ENCODE results near the gene BABAM2.
"Not testable (repeated sequence)": the region's sequence is repeated elsewhere in the genome, so short reads cannot be mapped to it uniquely, and the experiment has no call there.

The BABAM2 gene

GRCh38 chr2:28322051-28322450, 431.5 kb downstream of the BABAM2 start:
- CTCF ChIA-PET = no interaction called here
- Mint-ChIP-seq H3K27ac (no peak overlapping the region), H3K4me1 (no peaks in the 10 kb centered on the region), H3K36me3 (no peaks in the 10 kb centered on the region), H3K27me3 (no peaks in the 10 kb centered on the region), H3K9me3 (no peaks in the 10 kb centered on the region), H3K4me3 (no peak overlapping the region)
- no peak for DNase-seq

DNA sequence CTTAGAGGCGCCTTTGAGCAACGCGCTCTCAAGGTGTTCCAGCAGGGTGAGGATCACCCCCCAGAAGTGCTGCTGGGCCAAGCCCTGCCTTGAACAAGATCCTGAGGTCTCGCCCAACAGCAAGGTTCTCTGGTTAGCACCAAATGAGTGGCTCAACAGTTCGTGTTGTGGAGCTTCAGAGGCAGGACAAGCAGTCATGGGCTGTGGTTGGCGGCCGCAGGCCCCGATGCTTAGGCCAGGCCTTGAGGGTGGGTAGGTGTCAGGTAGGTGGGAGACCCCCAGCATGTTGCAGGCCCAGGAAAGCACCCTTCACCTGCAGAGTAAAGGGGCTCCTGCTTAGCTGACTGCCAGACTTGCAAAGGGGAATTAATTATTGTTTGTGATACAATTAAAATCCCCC, 431.9 kb downstream of the BABAM2 start:
- H3K27me3 Mint-ChIP-seq = no peaks in the 10 kb centered on the region
- H3K36me3 Mint-ChIP-seq = peaks cover 2% of the 10 kb centered on the region
- H3K9me3 Mint-ChIP-seq = no peaks in the 10 kb centered on the region
- no peak overlapping the region for H3K4me3 Mint-ChIP-seq
- no peak overlapping the region for H3K27ac Mint-ChIP-seq
- no peak for DNase-seq
- H3K4me1 Mint-ChIP-seq = peaks cover 2% of the 10 kb centered on the region
- CTCF ChIA-PET = no interaction called here

DNA sequence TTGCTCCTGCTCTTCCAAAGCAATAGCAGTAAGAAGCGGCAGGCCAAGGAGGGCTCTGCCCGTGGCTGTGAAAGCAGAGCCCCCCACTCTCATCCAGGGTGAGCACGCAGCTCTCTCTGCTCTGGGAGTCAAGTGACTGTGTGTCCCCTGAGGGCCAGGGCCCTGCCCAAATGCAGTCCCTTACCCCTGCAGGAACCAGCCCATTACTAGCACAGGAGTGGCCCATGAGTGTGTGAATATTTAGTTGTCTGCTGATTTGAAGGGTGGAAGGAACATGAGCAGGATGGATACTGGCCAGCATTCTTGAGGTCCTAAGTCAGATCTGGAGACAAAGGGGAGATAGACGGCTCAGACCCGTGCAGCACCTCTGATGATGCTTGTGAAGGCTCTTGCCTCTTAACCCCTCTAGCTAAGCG, 432.5 kb downstream of the BABAM2 start:
- H3K36me3 Mint-ChIP-seq = peaks cover 3% of the 10 kb centered on the region
- CTCF ChIA-PET = no interaction called here
- no peak overlapping the region for H3K27ac Mint-ChIP-seq
- H3K27me3 Mint-ChIP-seq = no peaks in the 10 kb centered on the region
- no peaks in the 10 kb centered on the region for H3K9me3 Mint-ChIP-seq
- no peak overlapping the region for H3K4me3 Mint-ChIP-seq
- peaks cover 5% of the 10 kb centered on the region for H3K4me1 Mint-ChIP-seq
- no peak for DNase-seq

GRCh38 chr2:28325173-28325566, 434.6 kb downstream of the BABAM2 start:
- Mint-ChIP-seq H3K9me3 (no peaks in the 10 kb centered on the region), H3K27ac (no peak overlapping the region), H3K36me3 (peaks cover 11% of the 10 kb centered on the region), H3K4me1 (peaks cover 9% of the 10 kb centered on the region), H3K27me3 (no peaks in the 10 kb centered on the region), H3K4me3 (no peak overlapping the region)
- CTCF ChIA-PET = no interaction called here
- no peak for DNase-seq

- H3K4me1 Mint-ChIP-seq = peaks cover 9% of the 10 kb centered on the region
- H3K27ac Mint-ChIP-seq = no peak overlapping the region
- DNase-seq = no peak
- no peaks in the 10 kb centered on the region for H3K27me3 Mint-ChIP-seq
- CTCF ChIA-PET = no interaction called here
- no peaks in the 10 kb centered on the region for H3K9me3 Mint-ChIP-seq
- no peak overlapping the region for H3K4me3 Mint-ChIP-seq
- peaks cover 14% of the 10 kb centered on the region for H3K36me3 Mint-ChIP-seq
These were observed 435.3 kb downstream of the BABAM2 start for GRCh38 chr2:28325567-28326468.

- no peaks in the 10 kb centered on the region for H3K27me3 Mint-ChIP-seq
- CTCF ChIA-PET = no interaction called here
- peaks cover under 1% of the 10 kb centered on the region for H3K9me3 Mint-ChIP-seq
- peaks cover 18% of the 10 kb centered on the region for H3K36me3 Mint-ChIP-seq
- peaks cover 9% of the 10 kb centered on the region for H3K4me1 Mint-ChIP-seq
- no peak for DNase-seq
- no peak overlapping the region for H3K27ac Mint-ChIP-seq
- H3K4me3 Mint-ChIP-seq = no peak overlapping the region
These were observed 435.9 kb downstream of the BABAM2 start for GRCh38 chr2:28326469-28326805.

DNA sequence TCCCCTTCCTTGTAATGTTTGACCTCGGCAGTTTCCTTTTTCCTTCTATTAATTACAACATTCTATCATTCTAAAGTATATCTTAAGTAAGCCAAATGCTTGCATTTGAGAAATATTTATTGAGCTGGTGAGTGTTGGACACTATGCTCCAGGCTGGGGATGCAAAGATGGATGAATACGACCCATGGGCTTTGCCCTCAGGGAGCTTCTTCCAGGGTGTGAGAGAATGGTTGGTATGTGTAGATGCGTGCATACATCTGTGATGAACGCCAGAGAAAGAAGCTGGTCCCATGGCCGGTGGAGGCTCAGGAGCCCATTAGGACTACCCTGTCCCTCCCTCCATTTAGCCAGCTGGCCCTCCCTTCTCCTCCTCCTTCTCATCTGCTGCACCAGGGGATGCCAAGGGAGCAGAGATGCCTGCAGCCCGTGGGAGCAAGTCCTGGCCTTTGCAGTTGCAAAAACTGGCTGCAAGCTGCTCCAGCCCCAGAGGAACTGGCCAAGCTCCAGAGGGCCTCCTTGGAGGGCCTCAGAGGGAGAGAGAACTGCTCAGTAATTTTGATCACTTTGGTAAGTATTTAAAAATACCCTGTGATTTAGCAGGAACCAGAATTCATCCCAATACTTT, 436.5 kb downstream of the BABAM2 start:
- Mint-ChIP-seq H3K27ac (no peak overlapping the region), H3K27me3 (no peaks in the 10 kb centered on the region), H3K36me3 (peaks cover 18% of the 10 kb centered on the region), H3K4me3 (no peak overlapping the region), H3K4me1 (peaks cover 9% of the 10 kb centered on the region), H3K9me3 (peaks cover 1% of the 10 kb centered on the region)
- CTCF ChIA-PET = no interaction called here
- no peak for DNase-seq

GRCh38 chr2:28327581-28327955, 437.0 kb downstream of the BABAM2 start:
- H3K4me3 Mint-ChIP-seq = no peak overlapping the region
- no peak for DNase-seq
- no peaks in the 10 kb centered on the region for H3K27me3 Mint-ChIP-seq
- peaks cover 18% of the 10 kb centered on the region for H3K36me3 Mint-ChIP-seq
- H3K27ac Mint-ChIP-seq = no peak overlapping the region
- CTCF ChIA-PET = no interaction called here
- peaks cover 9% of the 10 kb centered on the region for H3K4me1 Mint-ChIP-seq
- peaks cover 1% of the 10 kb centered on the region for H3K9me3 Mint-ChIP-seq

GRCh38 chr2:28327956-28328922, 437.7 kb downstream of the BABAM2 start:
- H3K4me1 Mint-ChIP-seq = peaks cover 9% of the 10 kb centered on the region
- DNase-seq = no peak
- CTCF ChIA-PET = no interaction called here
- H3K4me3 Mint-ChIP-seq = no peak overlapping the region
- H3K27ac Mint-ChIP-seq = no peak overlapping the region
- no peaks in the 10 kb centered on the region for H3K27me3 Mint-ChIP-seq
- peaks cover 18% of the 10 kb centered on the region for H3K36me3 Mint-ChIP-seq
- H3K9me3 Mint-ChIP-seq = peaks cover 1% of the 10 kb centered on the region

GRCh38 chr2:28329184-28329583, 438.7 kb downstream of the BABAM2 start:
- Mint-ChIP-seq H3K4me1 (peaks cover 9% of the 10 kb centered on the region), H3K4me3 (no peak overlapping the region), H3K27me3 (no peaks in the 10 kb centered on the region), H3K36me3 (peaks cover 18% of the 10 kb centered on the region), H3K27ac (no peak overlapping the region), H3K9me3 (peaks cover 1% of the 10 kb centered on the region)
- CTCF ChIA-PET = no interaction called here
- DNase-seq = no peak

DNA sequence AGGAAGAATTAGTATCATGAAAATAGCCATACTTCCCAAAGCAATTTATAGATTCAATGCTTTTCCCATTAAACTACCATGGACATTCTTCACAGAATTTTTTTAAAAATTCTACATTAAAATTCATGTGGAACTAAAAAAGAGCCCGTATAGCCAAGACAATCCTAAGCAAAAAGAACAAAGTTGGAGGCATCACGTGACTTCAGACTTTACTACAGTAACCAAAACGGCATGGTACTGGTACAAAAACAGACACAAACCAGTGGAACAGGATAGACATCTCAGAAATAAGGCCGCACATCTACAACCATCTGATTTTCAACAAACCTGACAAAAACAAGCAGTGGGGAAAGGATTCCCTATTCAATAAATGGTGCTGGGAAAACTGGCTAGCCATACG, 440.2 kb downstream of the BABAM2 start:
- not testable (repeated sequence) for H3K4me1 Mint-ChIP-seq, DNase-seq
- peaks cover 18% of the 10 kb centered on the region for H3K36me3 Mint-ChIP-seq

DNA sequence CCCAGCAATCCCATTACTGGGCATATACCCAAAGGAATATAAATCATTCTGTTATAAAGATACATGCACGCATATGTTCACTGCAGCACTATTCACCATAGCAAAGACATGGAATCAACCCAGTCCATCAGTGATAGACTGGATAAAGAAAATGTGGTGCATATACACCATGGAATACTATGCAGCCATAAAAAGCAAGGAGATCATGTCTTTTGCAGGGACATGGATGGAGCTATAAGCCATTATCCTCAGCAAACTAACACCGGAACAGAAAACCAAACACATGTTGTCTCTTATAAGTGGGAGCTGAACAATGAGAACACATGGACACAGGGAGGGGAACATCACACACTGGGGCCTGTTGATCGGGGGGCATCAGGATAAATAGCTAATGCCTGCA, 441.3 kb downstream of the BABAM2 start:
- H3K36me3 Mint-ChIP-seq = peaks cover 18% of the 10 kb centered on the region
- H3K27me3 Mint-ChIP-seq, H3K4me3 Mint-ChIP-seq, DNase-seq, H3K27ac Mint-ChIP-seq, H3K9me3 Mint-ChIP-seq: not testable (repeated sequence)
- peaks cover 12% of the 10 kb centered on the region for H3K4me1 Mint-ChIP-seq
- CTCF ChIA-PET = interaction anchor here (0.7 kb wide), 1 partner anchor 30 kb away, joined by 3 read pairs; no protein-coding TSS in a partner anchor

More for the DNA sequence above, 440.2 kb downstream of the BABAM2 start:
- CTCF ChIA-PET, H3K9me3 Mint-ChIP-seq, H3K4me3 Mint-ChIP-seq, H3K27ac Mint-ChIP-seq, H3K27me3 Mint-ChIP-seq: not testable (repeated sequence)

- peaks cover 15% of the 10 kb centered on the region for H3K36me3 Mint-ChIP-seq
- DNase-seq = no peak
- H3K4me3 Mint-ChIP-seq = no peak overlapping the region
- peaks cover 4% of the 10 kb centered on the region for H3K27me3 Mint-ChIP-seq
- H3K9me3 Mint-ChIP-seq = peaks cover 1% of the 10 kb centered on the region
- CTCF ChIA-PET = no interaction called here
- H3K4me1 Mint-ChIP-seq = peaks cover 9% of the 10 kb centered on the region
- no peak overlapping the region for H3K27ac Mint-ChIP-seq
These were observed 442.2 kb downstream of the BABAM2 start for GRCh38 chr2:28332696-28333095.

Measured in activated naive CD4-positive, alpha-beta T cell treated with anti-CD3 and anti-CD28 coated beads, Interleukin-2, amount 10 ng/mL, durations not matched to agents 7 days and 5 days (primary cell).